Activated CD8-positive, alpha-beta memory T cell treated with anti-CD3 and anti-CD28 coated beads for 48 hours (primary cell): Measurements from ENCODE around the gene NPAS1.

Source experiments
- DNase-seq, 3 experiments: peaks; one replicate each; pipeline ENCODE4 v3.0.0-alpha.2; 2020; ENCODE audit warnings: low read depth in 2 of 3, low spot score in 2 of 3

Gene NPAS1

GRCh38 chr19:47013041-47013517, 6.6 kb upstream of the NPAS1 start:
- peak; percentile 14 to 55 (median 37) for DNase-seq

DNA sequence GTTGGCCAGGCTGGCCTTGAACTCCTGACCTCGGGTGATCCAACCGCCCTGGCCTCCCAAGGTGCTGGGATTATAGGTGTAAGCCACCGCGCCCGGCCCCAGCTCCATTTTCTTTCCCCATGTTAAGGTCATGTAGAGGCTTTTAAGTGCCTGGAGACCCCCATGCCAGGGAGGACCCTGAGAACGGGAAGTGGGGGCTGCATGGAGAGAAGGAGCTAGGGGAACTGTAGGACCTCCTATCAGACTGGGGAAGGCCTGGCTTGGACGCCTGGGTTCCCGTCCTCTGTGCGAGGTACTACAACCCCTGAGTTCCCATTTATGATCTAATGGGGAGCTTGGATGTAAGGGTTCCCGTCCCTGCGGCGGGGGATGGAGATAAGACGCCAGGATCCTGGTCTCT, 714 bp upstream of the NPAS1 start:
- DNase-seq = no peak

DNA sequence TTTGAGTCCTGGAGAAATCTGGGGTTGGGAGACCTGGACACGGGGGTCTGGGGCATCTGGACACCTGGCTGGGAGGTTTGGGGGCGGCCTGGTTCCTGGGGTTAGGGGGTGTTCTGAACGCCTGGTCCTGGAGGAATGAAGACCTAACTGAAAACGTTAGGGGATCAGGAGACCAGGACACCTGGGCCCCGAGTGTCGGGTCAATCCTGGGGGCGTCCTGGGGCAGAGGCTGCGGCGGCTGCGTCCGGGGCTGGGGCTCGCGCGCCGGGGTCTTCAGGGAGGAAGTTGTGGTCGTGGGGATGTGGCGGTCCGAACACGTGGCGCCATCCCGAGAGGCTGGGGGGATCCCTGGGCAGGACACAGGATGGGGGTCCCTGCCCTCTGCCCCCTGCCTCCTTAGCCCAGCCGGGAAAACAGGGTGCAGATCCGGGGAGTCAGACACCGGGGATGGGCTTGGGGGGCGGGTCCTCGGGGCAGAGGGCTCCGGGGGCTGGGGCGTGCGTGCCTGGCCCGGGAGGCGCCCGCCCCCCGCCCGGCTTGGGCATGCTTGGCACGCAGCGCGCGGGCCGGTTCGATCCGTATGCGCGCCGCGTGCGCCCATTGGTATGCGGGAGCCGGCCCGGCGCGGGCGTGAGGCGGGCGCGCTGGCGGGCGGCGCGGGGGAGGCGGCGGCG, 632 bp downstream of the NPAS1 start:
- DNase-seq = no peak

DNA sequence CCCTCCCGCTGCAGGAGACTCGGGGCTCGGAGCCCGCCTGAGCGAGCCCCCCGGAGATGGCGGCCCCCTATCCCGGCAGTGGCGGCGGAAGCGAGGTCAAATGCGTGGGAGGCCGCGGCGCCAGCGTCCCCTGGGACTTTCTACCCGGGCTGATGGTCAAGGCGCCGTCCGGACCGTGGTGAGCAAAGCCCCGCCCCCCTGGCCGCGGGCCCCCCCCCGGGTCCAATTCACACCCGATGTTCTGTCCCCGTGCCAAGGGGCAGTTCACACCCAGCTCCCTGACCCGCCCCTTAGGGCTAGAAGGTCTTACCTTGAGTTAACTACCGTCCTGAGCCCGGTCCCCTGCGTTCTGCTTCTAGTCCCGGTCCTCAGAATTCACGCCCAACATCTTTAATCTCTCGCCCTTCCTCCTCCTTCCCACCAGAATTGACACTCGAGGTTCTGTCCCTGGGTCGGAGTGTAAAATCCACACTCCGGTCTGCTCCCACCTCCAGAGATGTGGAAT, 1.4 kb downstream of the NPAS1 start:
- DNase-seq = no peak

DNA sequence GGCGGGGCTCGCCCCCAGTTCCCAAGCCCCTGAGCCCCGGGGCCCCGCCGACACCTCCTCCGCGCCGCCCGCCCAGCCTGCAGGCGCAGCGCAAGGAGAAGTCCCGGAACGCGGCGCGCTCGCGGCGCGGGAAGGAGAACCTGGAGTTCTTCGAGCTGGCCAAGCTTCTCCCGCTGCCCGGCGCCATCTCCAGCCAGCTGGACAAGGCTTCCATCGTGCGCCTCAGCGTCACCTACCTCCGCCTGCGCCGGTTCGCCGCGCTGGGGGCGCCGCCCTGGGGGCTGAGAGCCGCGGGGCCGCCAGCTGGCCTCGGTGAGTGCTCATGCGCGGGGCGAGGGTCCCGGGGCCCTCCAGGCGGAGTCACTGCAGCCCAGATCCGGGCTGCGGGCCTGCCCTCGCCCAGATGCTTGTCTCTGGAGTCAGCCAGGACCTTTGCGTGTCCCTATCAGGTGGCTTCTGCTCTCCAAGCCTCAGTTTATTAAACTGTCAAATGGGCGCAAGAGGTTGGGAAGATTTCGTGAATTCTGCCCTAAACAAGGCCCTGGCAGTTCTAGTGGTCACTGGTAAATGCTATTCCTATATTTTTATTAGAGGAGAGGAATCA, 2.0 kb downstream of the NPAS1 start:
- no peak for DNase-seq

DNA sequence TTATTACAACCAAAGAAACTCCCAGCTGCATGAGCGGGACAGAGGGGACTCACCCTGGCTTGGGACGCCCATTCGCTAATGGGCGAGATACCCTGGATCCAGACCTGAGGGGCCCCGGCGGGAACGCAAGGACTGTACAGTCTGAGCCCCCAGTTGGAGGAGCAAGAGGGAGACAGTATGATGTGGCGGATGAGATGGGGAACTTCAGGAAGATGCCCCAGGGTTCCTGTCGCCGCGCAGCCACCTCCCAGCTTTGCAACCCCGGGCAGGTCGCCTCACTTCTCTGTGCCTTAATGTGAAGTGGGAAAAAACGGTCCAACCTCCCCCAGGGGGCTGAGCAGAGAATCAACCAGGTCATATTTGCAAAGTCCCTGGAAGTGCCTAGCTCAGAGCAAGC, 2.5 kb downstream of the NPAS1 start:
- DNase-seq = no peak

DNA sequence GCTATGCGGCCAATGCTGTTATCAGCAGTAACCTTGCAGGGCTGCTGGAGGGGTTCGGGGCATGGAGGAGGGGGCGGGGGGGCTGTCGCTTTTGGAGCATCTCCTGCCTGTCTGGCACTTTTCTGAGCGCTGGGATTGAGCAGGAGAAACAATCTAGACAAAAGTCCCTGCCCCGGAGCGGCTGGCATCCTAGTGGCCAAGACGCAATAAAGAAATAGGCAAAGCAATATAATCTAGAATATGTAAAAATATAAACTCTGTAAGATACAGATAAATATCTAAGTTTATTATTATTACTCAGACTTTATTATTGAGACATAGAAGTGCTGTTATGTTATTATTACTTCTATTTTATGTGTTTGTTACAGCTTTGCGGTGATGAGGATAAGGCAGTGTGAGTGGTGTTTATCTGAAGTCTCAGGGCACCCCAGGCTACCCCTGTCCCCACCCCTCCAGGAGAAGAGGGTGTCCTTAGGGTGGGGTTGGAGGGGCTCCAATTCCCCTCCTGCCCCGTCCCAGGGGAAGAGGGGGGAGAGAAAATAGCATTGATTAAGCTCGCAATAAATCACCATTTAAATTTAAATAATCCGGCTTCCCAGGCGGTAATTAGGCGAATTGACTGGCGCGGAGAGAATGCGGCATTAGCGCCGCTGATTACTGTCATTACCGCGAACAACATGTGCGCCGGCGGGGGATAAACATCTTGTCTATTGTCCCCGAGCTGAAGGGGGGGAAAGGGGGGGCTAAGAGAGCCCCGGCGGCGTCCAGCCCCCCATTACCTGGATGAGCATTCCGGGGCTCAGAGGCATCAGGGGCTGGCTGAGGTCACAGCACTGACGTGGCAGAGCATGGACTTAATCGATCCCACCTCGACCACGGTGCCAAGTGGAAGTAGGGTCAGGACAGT, 3.2 kb downstream of the NPAS1 start:
- DNase-seq = no peak

GRCh38 chr19:47023448-47023794, 3.8 kb downstream of the NPAS1 start:
- DNase-seq = no peak

- DNase-seq = no peak
Measured at GRCh38 chr19:47024502-47024901, 4.9 kb downstream of the NPAS1 start.

DNA sequence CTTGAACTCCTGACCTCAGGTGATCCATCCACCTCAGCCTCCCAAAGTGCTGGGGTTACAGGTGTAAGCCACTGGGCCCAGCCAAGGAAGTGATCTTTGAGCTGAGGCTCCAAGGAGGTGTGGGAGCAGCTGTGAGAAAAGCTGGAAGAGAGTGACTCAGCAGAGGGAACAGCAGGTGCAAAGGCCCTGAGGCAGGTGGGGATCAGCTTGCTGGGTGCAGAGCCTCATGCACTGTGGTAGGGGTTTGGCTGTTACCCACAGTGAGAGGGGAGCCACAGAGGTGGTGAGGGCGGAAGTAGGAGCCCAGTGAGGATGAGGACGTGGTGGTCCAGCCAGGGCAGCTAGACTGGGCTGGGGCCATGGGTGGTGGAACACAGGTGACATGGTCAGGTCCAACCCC, 6.5 kb downstream of the NPAS1 start:
- no peak for DNase-seq

DNA sequence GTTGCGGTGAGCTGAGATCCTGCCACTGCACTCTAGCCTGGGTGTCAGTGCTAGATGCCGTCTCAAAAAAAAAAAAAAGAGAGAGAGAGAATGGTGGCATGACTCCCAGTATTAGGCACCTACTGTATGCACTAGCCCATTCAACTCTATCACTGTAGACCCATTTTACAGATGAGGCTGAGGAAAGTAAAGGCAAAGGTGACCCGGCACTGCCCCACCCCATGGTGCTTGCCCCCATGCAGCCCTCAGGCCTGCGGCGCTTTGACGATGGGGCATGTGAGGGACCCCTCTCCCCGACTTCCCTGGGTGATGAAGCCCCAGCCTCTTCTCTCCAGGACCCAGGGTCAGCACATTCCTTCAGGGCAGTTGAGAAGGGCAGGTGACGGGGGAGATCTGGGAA, 7.3 kb downstream of the NPAS1 start:
- no peak for DNase-seq

GRCh38 chr19:47027586-47028088, 8.0 kb downstream of the NPAS1 start:
- DNase-seq = no peak

GRCh38 chr19:47028195-47028601, 8.6 kb downstream of the NPAS1 start:
- no peak for DNase-seq

DNA sequence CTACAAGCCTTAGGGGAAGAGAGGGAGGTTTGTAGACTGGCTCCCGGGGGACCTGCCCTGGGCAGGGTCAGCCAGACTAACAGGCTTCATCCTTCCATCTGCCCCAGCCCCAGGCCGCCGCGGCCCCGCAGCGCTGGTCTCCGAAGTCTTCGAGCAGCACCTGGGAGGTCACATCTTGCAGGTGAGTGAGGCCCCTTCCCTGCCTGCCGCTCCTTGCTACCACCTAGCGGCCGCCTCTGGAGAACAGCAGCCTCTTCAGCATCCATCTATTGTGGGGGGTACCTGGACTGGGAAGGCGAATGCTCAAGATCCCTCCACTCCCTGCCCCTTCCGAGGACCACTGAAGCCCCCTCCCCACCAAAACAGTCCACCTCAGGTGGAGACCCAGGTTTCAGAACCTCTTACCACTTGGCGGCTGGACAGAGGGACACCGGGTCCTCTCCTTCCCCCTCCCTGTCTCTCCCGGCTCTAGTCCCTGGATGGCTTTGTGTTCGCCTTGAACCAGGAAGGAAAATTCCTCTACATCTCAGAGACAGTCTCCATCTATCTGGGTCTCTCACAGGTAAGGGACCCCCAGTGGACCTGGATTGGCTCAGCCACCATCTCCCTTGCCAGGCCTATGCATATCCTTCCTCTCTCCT, 12.7 kb downstream of the NPAS1 start:
- DNase-seq = peak in 2 of 3 experiments; percentile 23 to 30

GRCh38 chr19:47035127-47036096, 15.8 kb downstream of the NPAS1 start:
- peak; percentile 92 to 99 (median 99) for DNase-seq

GRCh38 chr19:47036097-47036651, 16.5 kb downstream of the NPAS1 start:
- no peak for DNase-seq

GRCh38 chr19:47037766-47038165, 18.1 kb downstream of the NPAS1 start:
- DNase-seq = no peak

DNA sequence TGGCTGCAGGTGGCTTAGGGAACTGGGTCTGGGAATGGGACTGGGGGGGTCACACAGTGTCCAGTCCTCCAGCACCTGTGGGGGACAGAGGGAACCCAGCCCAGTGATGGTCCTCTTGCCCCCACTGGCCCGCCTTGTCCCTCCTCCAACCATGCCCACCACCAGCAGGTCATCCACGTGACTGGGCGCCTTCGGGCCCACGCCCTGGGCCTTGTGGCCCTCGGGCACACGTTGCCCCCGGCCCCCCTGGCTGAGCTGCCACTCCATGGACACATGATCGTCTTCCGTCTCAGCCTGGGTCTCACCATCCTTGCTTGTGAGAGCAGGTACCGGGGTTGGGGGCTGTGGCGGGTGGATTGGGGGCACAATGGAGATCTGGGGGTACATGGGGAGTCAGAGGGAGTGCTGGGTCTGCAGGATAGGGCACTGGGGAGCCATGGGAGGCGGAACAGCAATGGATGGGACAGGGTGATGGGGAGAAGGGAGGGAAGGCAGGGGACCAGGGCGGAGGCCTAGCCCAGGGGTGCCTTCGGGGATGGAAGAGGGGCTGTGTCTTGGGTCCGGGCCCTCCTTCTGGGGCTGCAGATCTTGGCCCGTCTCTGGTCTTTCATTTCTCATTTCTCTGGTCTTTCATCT, 19.7 kb downstream of the NPAS1 start:
- DNase-seq = no peak

GRCh38 chr19:47040869-47041268, 21.2 kb downstream of the NPAS1 start:
- no peak for DNase-seq
